ENCODE measurements around the gene NELFCD. TPM values are rescaled to one million over a fixed set of nuclear protein-coding genes. Genes with fewer than 3 reads are reported as not detected.

NELFCD gene
- total RNA-seq, 1 donor from 2014 or later: 122 TPM

DNA sequence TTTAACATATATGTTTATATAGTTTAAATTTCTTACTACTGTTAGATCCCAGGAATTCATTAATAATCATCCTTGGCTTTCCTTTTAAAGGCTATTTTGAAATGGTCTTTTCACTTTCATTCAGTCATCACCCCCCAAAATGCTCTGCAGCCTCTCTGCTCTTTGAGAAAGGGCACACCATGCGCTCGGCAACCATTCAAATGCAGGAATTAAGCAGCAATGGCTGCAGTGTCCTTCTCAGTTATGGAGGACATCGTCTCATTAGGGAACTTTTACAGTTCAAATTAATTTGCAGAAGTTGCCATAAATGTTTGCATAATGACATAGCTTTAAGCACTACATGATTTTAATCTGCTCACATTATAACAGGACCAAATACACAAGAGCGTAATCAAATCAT is 44.5 kb downstream of the NELFCD start:
- DNase-seq (ENCODE audit: low spot score, unreplicated experiment): no peak
- H3K27ac Mint-ChIP-seq: no peak overlapping the region
- H3K27me3 Mint-ChIP-seq: no peaks in the 10 kb centered on the region
- no peak overlapping the region for H3K4me3 Mint-ChIP-seq (ENCODE audit: low read depth)
- H3K9me3 Mint-ChIP-seq (ENCODE audit: low read depth): no peaks in the 10 kb centered on the region
- H3K36me3 Mint-ChIP-seq (ENCODE audit: insufficient read depth): peaks cover 14% of the 10 kb centered on the region
- TF ChIP-seq, protein P1, sequence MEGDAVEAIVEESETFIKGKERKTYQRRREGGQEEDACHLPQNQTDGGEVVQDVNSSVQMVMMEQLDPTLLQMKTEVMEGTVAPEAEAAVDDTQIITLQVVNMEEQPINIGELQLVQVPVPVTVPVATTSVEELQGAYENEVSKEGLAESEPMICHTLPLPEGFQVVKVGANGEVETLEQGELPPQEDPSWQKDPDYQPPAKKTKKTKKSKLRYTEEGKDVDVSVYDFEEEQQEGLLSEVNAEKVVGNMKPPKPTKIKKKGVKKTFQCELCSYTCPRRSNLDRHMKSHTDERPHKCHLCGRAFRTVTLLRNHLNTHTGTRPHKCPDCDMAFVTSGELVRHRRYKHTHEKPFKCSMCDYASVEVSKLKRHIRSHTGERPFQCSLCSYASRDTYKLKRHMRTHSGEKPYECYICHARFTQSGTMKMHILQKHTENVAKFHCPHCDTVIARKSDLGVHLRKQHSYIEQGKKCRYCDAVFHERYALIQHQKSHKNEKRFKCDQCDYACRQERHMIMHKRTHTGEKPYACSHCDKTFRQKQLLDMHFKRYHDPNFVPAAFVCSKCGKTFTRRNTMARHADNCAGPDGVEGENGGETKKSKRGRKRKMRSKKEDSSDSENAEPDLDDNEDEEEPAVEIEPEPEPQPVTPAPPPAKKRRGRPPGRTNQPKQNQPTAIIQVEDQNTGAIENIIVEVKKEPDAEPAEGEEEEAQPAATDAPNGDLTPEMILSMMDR (IDR thresholded peaks at IDR 0.05; ENCODE audit: unreplicated experiment): no peak
- peaks cover 16% of the 10 kb centered on the region for H3K4me1 Mint-ChIP-seq (ENCODE audit: low read depth)

DNA sequence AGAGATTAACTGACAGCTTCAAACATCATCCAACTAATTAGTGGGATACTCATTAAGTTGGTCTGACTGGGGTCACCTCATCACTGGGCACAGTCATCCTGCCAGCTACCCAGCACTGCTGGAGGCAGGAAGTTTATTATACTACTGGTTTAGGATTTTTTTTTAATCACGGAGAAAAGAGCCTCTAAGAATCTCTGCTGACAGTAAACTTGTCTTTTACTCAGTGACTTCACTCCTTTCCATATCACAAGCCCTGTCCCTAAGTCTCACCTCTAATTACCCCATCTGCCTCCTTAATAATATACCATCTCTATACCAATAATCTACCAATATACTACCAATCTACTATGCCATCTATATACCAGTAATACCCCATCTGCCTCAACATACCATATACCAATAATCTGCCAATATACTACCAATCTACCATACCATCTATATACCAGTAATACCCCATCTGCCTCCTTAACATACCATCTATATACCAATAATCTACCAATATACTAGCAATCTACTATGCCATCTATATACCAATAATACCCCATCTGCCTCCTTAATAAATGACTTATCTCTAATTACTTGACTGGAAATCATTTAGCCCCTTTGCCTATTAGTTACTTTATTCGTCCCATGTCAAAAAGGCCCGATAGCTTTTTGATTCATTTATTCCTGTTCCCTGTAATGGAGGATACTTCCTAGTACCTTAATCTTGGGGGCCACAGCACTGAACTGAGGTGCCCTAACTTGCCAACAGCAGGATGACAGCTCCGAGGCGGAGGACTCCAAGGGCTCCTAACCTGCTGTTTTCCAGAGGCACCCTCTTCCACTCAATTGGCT is 46.1 kb downstream of the NELFCD start:
- Mint-ChIP-seq H3K9me3 (ENCODE audit: low read depth) (no peaks in the 10 kb centered on the region), H3K27me3 (no peaks in the 10 kb centered on the region), H3K4me3 (ENCODE audit: low read depth) (no peak overlapping the region), H3K27ac (no peak overlapping the region), H3K36me3 (ENCODE audit: insufficient read depth) (peaks cover 14% of the 10 kb centered on the region), H3K4me1 (ENCODE audit: low read depth) (peaks cover 22% of the 10 kb centered on the region)
- TF ChIP-seq, protein P1 (IDR thresholded peaks at IDR 0.05; ENCODE audit: unreplicated experiment): no peak
- no peak for DNase-seq (ENCODE audit: low spot score, unreplicated experiment)

DNA sequence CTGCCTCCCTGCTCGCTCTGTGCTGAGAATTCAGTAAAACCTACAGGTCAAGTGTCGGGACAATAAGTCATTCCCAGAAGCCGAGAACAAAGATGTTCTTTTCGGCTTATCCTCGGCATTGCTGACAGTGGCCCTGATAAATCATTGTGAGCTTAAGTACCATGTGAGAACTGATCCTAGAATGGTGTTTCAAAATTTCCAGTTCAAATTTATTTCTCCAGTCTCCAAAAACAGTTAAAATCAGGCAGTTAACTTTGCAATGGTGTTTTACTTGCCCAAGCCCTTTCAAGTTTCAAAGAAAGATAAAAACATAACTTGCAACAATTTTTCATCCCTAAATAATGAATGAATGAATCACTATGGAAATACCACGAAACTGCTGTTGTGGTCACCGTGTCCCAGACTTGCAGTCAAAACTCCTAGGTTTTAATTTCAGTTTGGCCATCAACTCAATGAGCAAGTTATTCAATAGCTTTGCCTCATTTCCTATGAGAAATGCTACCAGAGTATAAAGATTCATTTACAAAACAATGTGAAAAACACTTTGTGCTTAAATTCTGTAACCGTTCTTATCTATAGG is 46.8 kb downstream of the NELFCD start:
- H3K4me1 Mint-ChIP-seq (ENCODE audit: low read depth): peaks cover 24% of the 10 kb centered on the region
- no peaks in the 10 kb centered on the region for H3K9me3 Mint-ChIP-seq (ENCODE audit: low read depth)
- no peaks in the 10 kb centered on the region for H3K27me3 Mint-ChIP-seq
- no peak for DNase-seq (ENCODE audit: low spot score, unreplicated experiment)
- H3K36me3 Mint-ChIP-seq (ENCODE audit: insufficient read depth): peaks cover 12% of the 10 kb centered on the region
- H3K27ac Mint-ChIP-seq: no peak overlapping the region
- TF ChIP-seq, protein P1 (IDR thresholded peaks at IDR 0.05; ENCODE audit: unreplicated experiment): no peak
- no peak overlapping the region for H3K4me3 Mint-ChIP-seq (ENCODE audit: low read depth)

DNA sequence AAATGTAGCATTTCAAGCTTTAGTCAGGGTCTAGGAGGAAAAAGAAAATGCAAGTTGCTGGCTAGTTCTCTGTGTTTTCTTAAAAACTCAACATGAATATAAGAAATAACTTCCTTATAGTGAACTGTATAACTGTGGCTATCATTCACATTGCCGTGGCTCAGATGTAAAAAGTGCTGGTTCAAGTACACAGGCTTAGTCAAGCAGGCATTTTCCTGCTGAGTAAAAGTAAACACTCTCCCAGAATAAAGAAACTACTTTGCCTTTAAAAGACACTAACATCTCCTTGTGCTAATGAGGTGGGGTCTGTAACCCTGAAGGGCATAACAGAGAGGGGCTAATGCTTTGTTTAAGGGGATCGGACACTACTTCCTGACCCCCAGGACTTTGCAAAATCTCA is 47.8 kb downstream of the NELFCD start:
- Mint-ChIP-seq H3K36me3 (ENCODE audit: insufficient read depth) (peaks cover 10% of the 10 kb centered on the region), H3K9me3 (ENCODE audit: low read depth) (no peaks in the 10 kb centered on the region), H3K27me3 (no peaks in the 10 kb centered on the region), H3K4me3 (ENCODE audit: low read depth) (peak overlapping the region; percentile 36), H3K4me1 (ENCODE audit: low read depth) (peaks cover 24% of the 10 kb centered on the region), H3K27ac (peak overlapping the region; percentile 34)
- TF ChIP-seq, protein P1 (IDR thresholded peaks at IDR 0.05; ENCODE audit: unreplicated experiment): no peak
- DNase-seq (ENCODE audit: low spot score, unreplicated experiment): no peak

DNA sequence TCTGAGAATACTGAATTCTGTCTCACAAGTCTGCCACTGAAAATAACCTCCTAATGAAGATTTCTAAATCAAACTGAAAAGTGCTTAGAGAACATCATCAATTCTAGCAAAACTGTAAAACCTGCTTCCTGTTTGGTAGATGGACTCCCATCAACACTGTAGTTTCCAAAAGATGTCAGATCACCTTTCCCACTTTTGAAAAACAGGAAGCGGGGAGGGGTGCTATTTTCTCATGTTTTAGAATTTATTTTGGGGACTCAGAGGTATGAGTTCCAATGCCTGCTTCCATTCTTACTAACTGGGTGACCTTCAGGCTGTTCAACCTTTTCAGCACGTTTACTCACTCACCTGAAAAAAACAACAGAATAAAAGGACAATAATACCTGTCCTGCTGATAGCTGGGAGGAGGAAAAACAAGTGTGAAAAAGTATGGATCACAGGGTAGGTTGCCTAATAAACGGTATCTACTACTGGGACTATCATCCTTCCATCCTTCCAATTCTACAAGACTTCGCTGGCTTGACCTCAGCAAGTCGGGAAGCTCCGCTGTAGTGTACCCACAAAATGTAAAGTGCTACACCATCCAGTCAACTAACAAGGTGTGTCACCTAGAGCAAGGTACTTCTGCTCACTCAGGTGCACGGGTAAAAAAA is 50.0 kb downstream of the NELFCD start:
- Mint-ChIP-seq H3K27me3 (no peaks in the 10 kb centered on the region), H3K4me1 (ENCODE audit: low read depth) (peaks cover 24% of the 10 kb centered on the region), H3K27ac (peak overlapping the region; percentile 74), H3K9me3 (ENCODE audit: low read depth) (no peaks in the 10 kb centered on the region), H3K4me3 (ENCODE audit: low read depth) (peak overlapping the region; percentile 93), H3K36me3 (ENCODE audit: insufficient read depth) (peaks cover 15% of the 10 kb centered on the region)
- DNase-seq (ENCODE audit: low spot score, unreplicated experiment): no peak
- TF ChIP-seq, protein P1 (IDR thresholded peaks at IDR 0.05; ENCODE audit: unreplicated experiment): no peak
